GM19238 (cell line): ENCODE results near the gene PLEKHM2.

Experiments
- DNase-seq: peaks from one replicate; pipeline ENCODE4 v3.0.0; 2011; ENCODE audit warnings: low spot score; ENCODE audit not compliant: insufficient read length

Gene PLEKHM2

DNA sequence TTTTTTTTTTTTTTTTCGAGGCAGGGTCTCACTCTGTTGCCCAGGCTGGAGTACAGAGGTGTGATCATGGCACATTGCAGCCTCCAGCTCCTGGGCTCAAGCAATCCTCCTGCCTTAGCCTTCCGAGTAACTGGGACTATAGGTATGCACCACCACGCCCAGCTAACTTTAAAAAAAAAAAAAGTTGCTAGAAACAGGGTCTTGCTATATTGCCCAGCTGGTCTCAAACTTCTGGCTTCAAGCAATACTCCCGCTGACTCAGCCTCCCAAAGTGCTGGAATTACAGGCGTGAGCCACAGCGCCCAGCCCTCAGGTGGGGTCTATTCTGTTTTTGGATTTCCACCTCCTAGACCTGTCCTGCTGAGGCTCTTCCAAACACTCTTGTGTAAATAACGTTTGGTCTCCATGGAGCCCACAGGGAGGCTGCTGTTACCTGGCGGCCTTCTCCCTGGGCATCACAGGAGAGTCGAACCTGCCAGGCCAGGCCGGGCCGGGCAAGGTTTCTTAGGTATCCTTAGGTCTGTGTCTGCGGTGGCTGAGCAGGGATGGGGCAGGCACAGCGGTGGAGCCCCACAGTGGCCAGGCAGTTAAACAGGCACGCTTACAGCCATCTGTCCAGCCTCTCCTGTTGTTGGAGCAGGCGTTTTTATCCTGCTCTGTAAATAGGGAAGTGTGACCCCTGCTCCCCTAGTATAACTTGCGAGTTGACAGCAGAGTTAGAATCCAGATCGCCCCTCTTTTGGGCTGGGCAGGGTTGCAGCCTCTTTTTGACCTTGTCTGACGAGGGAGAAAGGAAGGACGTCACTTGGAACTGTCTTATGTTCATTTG lies 18.8 kb downstream of the PLEKHM2 start:
- no peak for DNase-seq

DNA sequence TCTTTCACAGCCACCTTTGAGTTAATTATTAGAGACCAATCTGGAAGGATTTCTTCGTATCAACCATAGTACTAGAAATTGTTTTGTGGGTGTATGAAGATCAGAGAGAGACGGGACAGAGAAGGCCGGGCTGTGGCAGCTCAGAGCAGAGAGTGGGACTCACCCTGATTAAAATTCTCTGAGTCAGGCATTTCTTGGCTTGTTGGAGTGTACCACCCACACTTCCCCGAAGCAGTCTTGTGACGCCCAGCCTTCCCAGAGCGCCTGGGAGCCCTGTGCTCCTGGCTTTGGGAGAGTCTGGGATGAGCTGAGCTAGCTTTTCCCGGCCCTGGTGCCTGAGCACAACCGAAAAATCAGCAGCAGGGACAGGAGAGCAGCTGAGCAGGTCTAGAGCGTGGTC lies 19.4 kb downstream of the PLEKHM2 start:
- DNase-seq: no peak

DNA sequence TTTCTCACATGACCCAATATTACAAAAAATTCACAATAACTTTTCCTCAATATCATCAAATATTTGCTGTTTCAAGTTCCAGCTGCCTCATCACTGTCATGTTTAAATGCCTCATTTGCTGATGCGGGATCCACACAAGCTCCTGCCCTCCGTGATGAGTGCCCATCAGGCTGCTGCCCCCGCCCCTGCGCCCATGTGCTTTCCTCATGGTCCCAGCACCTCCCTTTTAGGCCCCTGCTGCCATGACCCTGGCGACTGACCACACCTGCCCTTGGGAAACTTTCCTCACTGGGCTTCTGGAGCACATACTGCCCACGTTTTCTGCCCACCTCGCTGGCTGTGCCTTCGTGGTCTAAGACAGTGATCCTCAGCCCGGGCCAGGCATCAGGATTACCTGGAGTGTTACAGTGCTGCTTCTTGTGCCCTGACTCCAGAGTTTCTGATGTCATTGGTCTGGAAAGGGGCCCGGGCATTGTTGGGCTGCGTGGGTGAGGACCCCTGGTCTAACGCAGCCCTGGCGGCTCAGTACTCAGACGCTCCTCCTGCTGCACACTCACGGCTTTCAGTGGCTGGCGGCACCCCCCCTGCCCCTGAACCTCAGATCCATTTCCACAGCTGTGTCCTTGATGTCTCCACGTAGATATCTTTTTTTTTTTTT lies 20.5 kb downstream of the PLEKHM2 start:
- DNase-seq: no peak

DNA sequence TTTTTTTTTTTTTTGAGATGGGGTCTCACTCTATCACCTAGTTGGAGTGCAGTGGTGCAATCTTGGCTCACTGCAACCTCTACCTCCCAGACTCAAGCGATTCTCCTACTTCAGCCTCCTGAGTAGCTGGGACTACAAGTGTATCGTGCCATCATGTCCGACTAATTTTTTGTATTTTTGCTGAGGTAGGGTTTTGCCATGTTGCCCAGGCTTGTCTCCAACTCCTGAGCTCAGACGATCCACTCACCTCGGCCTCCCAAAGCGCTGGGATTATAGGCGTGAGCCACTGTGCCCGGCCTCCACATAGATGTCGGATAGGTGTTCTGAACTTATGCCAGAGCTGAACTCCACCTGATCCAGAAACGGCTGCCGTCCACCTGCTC lies 21.1 kb downstream of the PLEKHM2 start:
- no peak for DNase-seq

DNA sequence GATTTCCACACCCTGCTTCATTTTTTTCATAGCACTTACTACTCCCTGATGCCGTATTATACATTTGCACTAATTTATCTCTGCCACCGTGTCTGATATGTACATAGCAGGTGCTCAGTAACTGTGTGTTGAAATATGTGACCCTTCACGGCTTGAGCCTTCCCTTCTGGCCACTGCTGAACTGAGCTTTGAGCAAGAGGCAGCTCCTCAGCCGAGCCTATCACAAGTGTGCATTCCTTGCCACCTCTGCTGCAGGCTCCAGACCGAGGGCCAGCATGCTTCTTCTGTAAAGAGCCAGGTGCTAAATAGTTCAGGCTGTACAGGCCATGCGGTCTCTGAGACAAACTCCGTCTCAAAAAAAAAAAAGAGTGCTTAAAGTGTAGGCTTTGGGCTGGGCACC lies 22.6 kb downstream of the PLEKHM2 start:
- no peak for DNase-seq

DNA sequence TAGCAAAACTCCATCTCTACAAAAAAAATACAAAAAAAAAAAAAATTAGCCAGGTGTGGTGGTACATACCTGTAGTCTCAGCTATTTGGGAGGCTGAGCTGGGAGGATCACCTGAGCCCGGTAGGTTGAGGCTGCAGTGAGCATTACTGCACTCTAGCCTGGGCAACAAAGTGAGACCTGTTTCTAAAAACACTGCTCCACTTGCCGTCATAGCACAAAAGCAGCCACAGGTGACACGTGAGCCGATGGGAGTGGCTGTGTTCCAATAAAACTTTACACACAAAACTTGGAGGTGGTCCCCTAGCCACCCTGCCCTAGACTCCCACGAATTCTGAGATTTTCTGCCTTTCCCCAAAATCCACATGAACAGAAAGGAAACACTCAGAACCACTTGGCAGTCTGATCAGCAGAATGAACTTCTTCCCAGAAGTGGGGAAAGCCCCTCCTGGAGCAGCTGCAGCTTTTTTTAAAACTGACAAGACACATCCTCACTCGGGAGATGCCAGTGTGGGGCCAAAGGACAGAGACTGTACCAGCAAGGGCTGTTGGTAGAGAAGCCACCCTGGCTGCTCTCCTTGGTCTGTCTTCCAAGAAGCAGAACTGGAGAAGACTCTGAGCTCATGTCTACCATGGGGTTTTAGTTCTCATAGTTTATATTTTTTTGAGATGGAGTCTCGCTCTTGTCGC lies 23.3 kb downstream of the PLEKHM2 start:
- DNase-seq: no peak

DNA sequence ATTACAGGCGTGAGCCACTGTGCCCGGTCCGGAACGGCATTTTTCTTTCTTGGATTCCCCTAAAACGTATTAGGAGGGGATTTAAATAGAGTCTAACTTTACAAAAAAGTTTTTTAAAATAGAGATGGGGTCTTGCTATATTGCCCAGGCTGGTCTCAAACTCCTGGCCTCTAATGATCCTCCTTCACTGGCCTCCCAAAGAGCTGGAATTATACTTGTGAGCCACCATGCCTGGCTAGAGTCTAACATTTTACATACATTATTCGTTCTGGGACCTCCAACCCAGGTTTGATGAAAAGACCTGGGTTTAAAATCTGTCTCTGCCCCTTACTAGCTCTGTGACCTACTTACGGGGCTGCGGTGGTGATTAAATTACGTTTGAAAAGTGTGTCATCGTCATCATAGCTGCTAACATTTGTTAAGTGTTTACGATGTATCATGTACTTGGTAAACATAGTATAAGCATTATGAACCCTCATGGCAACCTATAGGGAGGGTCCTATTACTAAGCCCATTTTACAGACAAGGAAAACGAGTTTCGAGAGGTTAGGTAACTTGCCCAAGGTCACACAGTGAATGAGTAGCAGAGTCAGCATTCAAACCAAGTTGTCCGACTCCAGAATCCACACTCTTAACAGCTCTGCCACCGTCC lies 24.5 kb downstream of the PLEKHM2 start:
- DNase-seq: no peak

DNA sequence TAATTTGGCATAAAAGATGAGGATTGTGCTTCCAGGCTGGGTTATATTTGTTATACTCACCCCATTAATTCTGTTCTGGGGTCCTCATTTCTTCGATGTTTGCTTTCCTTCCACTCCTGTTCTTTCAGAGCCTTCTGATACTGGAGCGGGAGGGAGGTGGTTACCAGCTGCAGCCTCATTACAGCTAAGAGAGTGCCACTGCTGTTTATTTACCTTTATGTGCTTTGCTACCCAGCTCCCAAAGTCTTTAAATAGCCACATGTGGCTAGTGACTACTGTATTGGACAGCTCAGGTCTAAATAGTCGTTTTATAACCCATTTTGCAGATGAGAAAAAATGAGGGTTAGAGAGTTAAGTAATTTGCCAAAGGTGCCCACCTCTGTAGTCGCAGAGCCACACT lies 25.1 kb downstream of the PLEKHM2 start:
- DNase-seq: no peak

DNA sequence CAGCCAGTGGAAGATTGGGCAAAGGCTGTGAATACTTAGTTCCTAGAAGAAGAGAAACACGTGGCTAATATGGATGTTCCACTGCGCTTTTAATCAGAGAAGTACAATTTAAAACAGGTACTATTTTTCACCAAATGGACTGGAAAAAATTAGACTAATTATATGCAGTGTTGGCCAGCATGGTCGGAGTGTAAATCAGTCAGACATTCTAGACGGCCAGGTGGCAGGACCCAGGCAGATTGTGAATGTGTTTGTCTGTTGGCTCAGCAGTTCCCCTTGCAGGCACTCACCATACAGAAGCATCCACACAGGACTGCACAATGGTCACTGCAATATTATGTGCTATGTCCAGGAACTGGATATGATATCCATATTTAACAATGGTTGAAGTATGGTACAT lies 28.0 kb downstream of the PLEKHM2 start:
- DNase-seq: no peak

DNA sequence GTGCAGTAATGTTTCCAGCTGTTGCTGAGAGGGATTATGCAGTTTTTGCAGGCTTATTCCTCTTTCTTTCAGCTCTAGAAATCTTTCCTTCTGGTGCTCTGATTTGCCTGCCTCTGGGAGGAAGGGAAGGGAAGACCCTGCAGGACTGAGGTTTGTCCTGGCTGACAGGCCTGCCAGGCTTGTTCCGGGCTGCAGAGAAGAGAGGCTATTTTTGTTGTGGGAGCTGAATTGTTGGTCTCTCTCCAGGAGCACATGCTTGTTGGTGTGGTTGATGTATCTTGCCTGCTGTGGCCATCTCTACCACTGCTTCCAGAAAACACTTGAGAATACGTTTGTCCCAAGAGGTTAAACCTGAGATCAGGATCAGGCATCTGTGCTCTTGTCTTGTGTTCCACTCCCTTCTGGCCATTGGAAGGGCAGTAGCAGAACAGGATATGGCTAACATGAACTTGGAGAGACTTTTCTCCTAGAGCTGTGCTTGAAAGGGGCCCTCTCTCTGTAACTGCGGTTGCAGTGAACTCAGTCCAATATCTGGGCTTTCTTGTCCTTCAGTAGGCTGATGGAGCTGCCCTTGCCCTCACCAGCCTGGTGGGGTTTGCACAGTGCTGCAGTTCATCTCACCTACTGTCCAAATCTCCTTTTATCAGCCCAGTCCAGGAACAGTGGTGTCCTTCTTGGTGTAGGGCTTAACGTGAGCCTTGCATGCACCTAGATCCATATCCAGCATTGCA lies 30.5 kb downstream of the PLEKHM2 start:
- no peak for DNase-seq

DNA sequence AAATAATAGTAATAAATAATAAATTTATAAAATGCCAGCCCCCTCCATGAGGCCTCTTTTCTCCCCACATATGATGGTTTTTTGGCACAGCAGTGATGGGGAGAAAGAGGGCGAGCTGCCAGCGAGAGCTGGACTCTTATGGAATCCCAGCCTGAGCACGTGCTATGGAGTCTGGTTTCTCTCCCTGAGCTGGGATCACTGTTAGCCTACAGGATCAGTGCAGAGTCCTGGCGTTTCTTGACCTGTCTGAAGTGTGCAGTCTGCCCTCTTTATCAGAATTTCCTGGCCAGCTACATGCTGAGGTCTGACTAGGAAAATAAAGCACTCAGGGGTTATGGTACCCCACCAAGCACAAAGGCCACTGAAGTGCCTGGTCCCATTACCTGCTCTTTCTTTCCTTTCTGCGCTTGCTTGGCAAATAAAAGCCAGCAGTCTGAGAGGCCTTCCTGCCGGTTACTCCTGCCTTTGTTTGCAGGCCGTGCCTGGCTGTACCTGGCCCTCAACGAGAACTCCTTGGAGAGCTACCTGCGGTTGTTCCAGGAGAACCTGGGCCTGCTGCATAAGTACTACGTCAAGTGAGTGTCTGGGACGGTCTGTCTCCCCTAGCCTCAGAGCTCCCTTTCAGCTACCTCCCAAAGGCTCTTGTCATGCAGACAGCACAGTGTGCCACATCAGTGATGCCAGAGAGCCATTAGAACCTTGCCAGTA lies 33.5 kb downstream of the PLEKHM2 start:
- no peak for DNase-seq

DNA sequence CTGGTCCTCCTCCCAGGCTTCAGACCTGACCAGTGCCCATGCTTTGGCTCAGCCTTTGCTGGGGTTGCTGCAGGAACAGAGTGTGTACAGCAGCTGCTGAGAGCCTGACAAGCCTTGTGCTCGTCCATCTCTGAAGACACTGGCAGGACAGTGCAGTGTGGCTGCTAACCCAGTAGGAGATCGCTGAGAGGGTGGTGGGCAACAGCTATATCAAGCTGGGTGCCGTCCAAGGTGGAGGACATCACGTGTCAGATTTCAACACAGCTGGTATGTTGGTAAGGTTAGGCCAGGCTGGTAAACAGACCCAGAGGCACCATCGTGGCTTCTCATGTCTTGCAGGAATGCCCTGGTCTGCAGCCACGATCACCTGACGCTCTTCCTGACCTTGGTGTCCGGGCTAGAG lies 34.1 kb downstream of the PLEKHM2 start:
- no peak for DNase-seq

DNA sequence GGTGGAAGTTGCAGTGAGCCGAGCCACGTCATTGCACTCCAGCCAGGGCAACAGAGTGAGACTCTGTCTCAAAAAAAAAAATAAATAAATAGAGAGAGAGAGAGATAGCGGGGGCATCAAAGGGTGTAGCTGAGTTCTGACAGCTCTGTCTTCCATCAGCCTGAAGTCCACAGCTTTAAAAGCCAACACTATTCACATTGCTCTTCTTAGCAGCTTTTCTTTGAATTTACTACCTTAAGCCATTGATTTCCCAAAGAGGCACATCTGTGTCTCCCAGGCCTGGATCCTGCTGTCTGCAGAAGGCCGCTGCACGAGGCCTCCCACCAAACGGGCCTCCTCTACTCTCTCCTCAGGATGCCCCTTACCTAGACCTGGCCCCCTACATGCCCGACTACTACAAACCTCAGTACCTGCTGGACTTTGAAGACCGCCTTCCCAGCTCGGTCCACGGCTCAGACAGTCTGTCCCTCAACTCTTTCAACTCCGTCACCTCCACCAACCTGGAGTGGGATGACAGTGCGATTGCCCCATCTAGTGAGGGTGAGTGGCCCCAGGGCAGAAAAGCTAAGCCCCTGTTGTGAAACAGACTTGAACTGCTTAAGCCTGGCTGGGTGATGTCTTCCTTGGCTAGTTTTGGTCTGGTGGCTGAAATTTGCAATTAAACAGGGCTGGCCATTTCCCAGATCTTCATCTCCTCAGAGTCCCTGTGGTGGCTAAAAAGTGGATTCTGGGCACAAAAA lies 35.4 kb downstream of the PLEKHM2 start:
- no peak for DNase-seq

DNA sequence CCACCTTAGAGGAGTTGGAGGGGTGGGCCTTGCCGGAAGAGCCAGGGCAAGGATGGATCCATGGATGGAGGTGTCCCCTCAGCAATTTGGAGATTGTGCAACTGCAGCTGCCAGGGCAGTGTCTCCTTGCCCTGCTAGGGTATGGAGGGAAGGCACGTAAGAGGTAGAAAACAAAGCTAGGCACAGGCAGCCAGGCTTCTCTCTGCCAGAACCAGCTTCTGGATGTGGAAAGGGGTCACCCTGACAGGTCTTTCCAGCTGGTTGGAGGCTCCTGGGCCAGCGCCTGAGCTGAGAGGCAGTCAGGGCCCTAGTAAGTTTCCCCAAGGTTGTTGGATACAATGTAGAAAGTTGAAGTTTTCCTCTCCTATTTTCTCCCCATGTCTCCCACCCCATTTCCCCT lies 36.7 kb downstream of the PLEKHM2 start:
- DNase-seq: no peak

DNA sequence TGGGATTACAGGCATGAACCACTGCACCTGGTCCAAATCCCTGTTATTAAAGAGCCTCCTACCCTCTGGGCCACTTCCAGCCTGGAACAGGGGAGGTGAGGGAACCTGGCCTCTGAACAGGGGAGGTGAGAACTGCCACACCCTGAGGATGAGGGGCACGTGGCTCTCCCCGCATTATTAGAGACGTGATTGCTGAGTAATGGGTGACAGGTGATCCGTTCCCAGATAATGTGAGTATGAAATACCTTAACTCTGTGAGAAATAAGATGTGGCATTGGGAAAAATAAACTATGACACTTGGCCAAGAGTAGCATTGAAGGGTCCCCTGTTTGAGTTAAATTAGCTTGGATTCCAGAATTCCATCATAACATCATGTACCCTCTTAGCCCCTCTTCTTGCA lies 38.3 kb downstream of the PLEKHM2 start:
- DNase-seq: no peak

DNA sequence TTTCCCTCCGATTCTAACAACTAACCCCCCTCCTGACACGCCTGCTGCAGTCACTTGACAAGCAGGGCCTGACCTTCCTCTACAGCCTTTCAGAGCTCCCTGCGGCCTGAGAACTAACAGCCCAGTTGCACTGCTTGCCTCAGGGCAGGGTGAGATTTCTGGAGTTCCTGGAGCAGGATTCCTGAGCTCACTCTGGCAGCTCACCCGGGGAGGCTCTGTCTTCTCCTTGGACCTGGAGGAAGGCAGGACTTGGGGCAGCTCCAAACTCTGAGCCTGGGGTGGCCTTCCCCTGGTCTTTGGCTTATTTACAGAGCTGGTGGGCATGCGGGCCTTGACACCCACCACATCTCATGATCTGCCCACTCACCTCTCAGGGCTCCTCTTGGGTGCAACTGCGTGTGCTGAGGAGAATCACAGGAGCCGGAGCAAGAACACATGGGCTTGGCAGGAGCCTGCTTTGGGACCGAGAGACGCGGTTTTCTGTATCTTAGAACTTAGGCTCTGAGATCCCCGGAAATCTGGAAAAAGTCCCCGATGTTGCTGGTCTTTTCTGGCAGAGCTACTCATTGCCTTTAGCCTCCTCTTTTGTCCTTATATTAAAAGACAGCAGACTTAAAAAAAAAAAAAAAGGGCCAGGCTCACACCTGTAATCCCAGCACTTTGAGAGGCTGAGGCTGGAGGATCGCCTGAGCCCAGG lies 38.9 kb downstream of the PLEKHM2 start:
- no peak for DNase-seq

DNA sequence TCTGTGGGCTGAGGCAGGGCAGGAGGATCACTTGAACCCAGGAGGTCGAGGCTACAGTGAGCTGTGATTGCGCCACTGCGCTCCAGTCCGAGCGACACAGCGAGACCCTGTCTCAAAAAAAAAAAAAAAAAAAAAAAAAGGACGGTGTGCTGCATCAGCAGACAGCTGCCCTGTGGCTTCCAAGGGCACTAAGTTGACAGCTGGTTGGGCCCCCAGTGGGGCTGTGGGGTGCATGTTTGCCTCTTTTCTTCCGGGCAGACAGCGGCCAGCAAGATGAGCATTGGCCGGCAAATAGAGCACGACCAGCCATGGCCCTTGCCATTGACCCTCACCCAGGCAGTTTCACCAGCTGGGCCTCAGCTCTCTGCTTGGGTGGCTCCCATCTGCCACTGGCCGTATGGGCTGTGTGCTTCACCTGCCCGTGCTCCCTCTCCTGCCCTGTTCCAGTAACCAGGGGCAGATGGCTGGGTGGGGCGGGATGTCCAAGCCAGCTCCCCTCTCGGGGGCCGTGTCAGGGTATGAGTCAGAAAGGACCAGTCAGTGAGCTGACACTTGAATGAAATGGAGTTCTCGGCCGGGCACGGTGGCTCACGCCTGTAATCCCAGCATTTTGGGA lies 39.6 kb downstream of the PLEKHM2 start:
- DNase-seq: no peak

DNA sequence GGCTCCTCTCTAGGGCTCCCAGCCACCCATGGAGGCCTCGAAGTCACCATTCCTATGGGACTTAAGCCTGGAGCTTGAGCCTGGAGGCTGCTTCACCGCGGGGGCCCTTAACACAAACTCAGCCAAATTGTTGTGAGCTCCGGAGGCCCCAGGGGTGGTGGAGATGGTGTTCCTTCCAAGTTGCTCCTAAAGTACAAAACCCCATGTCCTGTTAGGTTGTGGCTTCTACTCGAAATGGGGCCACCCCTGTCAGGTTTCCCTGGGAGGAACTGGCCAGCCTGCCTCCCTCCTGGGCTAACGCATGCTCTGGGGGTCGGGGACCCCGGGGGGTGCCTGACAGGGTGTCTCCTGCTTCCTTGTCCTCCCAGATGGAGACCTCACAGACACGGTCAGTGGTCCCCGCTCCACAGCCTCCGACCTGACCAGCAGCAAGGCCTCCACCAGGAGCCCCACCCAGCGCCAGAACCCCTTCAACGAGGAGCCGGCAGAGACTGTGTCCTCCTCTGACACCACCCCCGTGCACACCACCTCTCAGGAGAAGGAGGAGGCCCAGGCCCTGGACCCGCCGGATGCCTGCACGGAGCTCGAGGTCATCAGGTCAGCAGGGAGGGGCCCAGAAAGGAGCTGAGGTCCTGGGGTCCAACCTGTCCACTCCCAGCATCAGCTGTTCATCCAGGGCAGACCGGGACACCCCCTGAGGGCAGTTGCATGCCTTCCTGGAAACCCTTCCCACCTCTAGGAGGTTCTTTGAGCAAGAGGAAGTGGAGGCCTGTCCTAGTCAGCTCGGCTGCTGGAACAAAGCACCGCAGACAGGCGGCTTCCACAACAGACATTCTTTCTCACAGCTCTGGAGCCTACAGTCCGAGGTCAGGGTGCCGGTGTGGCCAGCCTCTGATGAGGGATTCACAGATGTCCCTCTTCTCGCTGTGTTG lies 41.1 kb downstream of the PLEKHM2 start:
- no peak for DNase-seq
